T-helper 2 cell treated with Interferon-gamma antibody and Interleukin-4, amounts not matched to agents 100 ng/mL and 5 ng/mL, for 36 hours (primary cell): ENCODE results near the gene PNPLA2. TPM values are rescaled to one million over a fixed set of nuclear protein-coding genes. Genes with fewer than 3 reads are reported as not detected.

ENCODE experiments used
- intact Hi-C: fragments of 100-400 bp; cut with micrococcal nuclease; formaldehyde crosslinking; loops from one replicate; pipeline ENCODE4 v1.15.1; 2023
- total RNA-seq: library from RNA; stranded (reverse); gene quantifications from 2 replicates; pipeline ENCODE4 v1.2.3, GENCODE V29; 2022

PNPLA2 gene, protein sequence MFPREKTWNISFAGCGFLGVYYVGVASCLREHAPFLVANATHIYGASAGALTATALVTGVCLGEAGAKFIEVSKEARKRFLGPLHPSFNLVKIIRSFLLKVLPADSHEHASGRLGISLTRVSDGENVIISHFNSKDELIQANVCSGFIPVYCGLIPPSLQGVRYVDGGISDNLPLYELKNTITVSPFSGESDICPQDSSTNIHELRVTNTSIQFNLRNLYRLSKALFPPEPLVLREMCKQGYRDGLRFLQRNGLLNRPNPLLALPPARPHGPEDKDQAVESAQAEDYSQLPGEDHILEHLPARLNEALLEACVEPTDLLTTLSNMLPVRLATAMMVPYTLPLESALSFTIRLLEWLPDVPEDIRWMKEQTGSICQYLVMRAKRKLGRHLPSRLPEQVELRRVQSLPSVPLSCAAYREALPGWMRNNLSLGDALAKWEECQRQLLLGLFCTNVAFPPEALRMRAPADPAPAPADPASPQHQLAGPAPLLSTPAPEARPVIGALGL
- total RNA-seq, result 43.0 and 50.3 TPM in 2 replicates

DNA sequence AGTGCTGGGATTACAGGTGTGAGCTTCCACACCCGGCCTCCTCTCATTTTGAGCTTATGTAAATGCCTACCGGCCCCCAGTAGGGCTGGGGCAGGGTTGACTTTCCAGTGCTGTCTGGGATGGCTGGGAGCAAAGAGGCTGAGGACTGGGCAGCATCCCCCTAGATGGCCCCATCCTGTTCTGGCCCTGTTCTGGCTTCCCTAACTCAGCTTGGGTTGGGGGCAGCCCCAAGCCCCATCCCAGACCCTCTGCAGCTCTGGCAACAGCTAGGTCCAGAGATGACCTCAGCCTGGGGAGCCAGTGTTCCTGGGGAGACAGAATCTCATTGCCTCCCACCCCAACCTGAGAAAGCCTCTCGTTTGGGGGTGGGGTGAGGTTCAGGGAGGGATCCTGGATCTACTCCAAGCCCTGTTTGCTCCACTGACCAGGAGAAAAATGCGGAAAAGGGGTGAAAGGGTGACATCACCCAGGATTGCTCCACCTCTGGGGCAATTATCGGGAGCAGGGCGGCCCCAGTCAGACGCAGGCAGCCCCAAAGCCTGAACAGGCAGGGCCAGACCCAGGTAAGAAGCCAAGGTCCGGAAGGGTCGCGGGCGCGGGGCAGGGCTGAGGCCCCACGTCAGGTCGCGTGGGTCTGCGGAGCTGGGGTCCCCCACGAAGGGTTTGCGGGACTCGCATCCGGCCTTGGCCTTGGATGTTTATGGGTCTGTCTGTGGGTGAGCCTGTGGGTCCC lies at the start of gene PNPLA2:
TSS of gene PNPLA2 (plus strand) at position 519 of the 733 bp plus-strand sequence. CDS start 805 bp downstream, outside the sequence.
- intact Hi-C loops, result loop anchor here (1.0 kb wide), 2 partner anchors 9 to 12 kb away; partner anchors contain the start of gene RPLP2

DNA sequence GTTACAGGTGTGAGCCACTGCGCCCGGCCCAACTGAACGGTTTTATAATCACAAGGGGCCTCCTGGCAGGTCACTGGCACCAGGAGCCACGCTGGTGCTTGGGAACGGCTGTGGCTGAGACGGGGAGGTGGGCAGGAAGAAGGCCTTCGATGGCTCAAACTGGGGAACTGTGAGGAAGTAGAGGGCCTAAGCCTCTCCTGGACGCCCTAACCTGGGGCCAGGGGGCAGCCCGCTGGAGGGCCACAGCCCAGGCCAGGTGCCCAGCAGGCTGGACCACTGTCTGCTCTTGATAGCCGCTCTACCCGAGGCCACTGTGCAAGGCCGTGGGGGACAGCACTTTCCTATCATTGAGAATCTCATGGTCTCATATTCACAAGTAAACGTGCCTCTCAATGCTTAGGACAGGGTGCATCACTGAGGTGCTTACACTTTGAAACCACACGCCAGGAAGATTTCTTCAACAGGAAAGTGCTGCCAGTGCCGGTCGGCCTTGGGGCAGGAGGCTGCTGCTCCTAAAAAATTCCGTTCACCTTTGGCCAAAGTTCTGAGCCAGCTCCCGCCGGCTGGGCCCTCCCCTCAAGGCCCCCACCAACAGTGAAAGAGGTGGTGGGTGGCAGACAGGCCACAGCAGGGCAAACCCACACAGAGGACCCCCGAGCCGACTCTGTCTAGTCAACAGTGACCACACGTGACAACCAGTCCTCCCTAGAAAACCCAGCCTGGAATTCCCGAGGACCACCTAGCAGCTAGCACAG lies 48.6 kb upstream of the PNPLA2 start:
- intact Hi-C loops, result loop anchor here (5.0 kb wide), 1 partner anchor 43 kb away; no protein-coding TSS in a partner anchor

DNA sequence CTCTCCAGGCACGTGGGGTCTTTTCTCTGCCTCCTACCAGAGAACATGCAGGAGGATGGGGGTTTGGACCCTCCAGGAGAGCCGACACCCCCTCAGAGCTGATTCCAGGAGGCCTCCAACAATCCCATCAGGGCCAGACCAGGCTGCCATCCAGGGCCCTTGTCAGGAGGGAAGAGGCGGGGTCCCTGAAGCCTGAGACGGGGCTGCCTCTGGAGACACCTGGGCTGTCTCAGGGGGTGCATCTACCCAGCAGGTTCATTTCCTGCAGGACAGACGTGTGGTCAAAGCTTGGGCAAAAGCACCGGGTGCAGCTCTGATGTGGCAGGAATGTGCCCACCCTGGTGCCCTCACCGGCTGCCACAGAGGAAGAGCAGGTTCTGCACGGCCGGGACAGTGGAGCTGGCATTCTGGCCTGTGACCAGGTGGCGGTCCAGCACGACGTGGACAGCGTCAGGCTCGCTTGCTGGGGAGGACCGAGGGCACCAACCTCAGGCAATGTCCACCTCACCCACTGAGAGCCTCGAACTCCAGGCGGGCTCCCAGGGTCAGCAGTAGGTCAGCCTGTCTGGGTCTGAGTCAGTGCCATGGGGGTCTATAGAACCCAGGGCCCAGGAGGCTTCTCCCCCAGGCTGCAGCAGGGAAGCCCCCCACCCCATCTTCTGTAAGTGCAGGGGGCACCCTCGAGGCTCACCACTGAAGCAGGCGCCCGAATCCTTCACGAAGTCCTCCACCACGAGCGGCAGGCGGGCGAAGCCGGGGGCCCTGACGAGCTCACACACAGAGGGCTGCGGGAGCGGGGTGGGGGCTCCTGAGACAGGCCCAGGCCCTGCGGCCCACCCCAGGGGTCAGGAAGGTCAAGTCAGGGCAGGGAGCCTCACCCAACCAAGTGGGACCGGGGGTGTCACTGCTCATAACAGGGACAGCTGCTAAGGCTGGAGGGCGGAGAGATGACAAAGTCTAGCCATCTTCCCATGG lies 47.8 kb upstream of the PNPLA2 start:
- intact Hi-C loops, result no loop called here

- intact Hi-C loops, result no loop called here
Measured at GRCh38 chr11:771617-772204, 47.0 kb upstream of the PNPLA2 start.

DNA sequence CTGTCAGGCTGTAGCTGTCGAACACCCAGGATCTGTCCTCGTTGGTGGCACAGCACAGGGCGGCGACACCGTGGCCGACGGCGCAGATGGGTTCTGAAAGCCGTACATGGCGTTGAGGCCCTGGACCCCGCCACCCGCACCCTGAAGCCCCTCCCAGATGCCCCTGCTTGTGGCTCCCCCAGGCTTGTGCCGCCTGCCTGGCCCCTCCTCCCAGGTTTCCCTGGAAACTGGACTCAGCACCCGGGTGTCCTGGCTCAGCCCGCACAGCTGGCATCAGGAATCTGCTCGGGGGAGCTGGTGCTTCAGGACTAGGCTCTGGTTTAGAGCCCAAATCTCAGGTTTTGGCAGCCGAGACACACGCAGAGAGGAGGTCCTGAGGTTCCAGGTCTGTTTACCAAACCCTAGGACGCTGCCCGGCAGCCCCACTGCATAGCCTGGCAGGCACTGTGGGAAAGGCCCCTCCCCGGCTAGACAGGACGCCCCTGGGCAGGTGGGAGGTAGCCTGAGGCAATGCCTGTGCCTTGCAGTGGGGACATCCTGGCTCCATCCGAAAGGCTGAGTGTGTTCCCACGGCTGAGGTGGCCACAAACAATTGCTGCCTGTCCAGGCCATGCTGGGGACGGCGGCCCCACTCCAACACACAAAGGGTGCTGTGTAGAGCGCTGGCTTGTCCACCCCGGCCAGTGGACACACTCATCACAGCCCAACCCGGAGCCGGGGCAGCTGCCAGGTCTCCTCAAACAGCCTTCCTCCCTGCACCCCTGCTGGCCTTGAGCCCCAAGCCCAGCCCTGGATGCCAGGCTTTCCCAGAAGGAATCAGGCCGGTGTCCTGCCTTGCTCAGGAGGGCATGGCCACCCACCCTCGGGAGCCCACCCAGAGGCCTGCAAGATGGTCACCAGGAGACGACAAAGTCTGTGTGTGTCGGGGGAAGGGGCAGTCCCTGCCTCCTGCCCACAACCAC lies 46.0 kb upstream of the PNPLA2 start:
- intact Hi-C loops, result no loop called here

DNA sequence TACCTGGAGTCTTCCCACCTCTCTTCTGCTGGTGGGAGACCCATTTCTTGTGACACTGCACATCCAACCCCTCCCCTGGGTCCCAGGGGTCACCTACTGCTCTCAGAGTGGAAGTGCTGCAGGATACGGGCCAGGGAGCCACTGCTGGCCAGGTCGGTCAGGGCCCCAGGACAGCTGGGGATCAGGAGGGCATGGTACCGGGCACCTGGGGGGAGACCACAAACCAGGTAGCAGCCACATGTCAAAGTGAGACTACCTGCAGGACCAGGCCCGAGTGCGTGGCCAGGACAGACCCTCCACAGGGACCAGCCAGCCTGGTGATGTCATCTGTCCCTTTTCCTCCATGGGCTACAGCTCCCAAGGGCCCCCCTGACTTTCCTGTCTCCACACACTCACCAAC lies 45.3 kb upstream of the PNPLA2 start:
- intact Hi-C loops, result no loop called here

DNA sequence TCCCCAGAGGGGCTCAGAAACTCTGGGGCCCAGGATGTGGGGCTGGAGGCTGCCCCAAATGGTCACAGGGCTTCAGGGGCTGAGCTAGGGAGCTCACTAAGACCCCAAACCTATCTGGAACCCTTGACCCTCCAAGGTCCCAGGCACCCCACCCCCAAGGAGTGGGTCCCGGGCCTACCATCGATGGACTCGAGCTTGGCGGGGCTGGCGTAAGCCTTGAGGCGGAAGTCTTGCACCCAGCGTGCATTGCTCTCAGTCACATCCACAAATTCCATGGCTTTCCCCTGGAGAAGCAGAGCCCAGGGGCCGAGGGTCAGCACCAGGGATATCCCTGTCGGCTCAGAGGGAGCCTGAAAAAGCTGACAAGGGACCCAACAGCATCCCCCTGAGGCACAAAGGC lies 44.9 kb upstream of the PNPLA2 start:
- intact Hi-C loops, result no loop called here

- intact Hi-C loops, result no loop called here
Measured at GRCh38 chr11:774873-775592, 43.7 kb upstream of the PNPLA2 start.

GRCh38 chr11:776263-776560 lies 42.5 kb upstream of the PNPLA2 start:
- intact Hi-C loops, result no loop called here

GRCh38 chr11:776561-777287 lies 42.0 kb upstream of the PNPLA2 start:
- intact Hi-C loops, result loop anchor here (1.0 kb wide), 1 partner anchor 22 kb away; the partner anchor contains the start of gene SLC25A22

DNA sequence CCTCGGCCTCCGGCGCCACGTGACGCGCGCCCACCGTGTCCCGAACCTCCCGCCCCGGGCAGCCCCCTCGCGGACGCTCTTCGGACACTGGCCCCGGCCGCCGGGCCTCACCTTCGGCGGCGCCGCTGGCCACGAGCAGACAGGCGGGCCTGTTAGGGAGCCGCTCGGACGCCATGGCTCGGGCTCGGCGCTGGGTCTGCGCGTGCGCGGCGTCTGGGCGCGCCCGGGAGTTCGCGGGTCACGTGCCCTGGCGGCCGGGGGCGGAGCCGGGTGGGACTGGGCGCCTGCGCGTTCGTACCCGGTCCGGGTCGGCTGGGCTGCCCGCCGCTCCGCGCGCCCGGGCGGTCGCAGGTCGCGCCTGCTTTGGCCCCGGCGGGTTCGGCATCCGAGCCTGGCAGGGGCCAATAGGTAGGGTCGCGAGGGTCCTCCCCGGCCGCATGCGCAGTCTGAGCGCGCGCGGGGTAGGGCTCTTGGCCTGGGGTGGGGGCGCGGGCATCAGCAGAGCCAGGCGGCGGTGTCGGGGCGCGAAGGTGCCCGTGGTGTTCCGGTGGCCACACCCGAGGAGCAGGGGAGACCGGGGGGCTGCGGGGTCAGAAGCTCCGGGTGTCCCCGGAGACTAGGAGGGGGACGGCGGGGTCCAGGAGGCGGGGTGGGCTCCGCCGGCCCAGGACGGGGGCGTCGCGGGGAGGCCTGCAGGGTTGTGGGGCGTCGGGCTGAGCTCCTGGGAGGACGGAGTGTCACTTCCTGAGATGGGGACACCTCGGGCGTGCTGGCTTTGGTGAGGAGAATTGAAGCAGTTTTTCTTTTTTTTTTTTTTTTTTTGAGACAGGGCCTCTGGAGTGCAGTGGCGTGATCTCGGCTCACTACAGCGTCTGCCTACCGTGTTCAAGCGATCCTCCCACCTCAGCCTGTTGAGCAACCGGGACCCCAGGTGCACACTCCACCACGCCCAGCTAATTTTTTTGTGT lies 41.1 kb upstream of the PNPLA2 start, which contains the start of gene GATD1:
TSS of gene GATD1 (minus strand) at position 200 of the 968 bp plus-strand sequence. CDS start at position 175, 25 bp downstream.
- intact Hi-C loops, result loop anchor here (1.0 kb wide), 1 partner anchor 21 kb away; the partner anchor contains the start of gene SLC25A22

- intact Hi-C loops, result no loop called here
Measured at GRCh38 chr11:778976-779954, 39.4 kb upstream of the PNPLA2 start.

- intact Hi-C loops, result no loop called here
Measured at GRCh38 chr11:779955-780532, 38.7 kb upstream of the PNPLA2 start.
